ENCODE measurements around the gene PLAC1.

Gene PLAC1

DNA sequence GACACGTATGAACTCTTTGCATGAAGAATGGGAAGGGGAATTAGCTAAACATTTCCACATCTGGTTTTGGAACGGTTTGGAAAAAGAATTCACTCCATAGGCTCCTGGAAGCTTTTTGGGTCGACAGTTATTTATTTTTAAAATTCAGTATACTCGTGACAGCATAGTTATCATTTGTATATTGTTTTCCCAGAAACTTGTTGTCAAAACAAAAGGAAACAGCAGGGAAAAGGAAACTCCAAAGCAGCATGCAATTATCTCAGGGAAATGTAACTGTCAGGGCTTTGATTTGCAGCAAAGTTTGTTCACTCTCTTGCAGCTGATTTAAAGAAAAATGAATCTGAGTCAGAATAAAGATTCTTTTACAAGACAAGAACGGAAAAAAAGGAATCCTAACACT, 86.5 kb downstream of the PLAC1 start:
- no peak for DNase-seq

DNA sequence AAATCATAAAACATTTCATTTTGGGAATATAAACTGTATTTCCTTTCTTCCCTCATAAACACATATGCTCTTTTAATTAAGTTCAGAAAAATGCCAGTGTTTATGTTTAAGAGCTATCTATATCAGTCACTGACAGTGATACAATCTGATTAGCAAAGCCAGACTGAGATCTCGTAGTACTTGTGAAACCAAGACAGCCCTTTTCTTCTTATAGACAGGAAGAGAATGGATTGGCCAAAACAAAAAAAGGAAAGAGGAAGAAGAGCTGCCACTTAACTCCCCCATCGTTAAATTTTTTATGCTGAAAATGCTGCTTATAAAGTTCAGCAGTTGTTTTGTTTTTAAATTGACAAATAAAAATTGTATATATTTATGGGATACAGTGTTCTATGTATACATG, 87.4 kb downstream of the PLAC1 start:
- DNase-seq = no peak

DNA sequence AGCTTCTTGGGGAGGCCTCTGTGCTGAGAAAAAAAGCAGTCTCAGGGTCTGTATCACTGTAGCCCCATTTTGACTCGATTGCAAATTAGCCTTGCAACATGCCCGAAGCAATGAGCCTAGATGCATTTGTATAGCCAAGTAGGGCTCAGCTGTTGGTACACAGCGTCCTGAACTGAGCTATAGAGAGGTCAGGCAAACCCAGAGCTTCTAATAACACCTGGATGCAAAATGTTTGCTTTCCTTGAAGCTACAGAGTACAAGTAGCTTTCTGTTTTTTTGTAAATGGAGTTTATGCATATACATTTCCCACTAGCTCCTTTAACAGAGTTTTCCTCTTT, 87.8 kb downstream of the PLAC1 start:
- DNase-seq = no peak

DNA sequence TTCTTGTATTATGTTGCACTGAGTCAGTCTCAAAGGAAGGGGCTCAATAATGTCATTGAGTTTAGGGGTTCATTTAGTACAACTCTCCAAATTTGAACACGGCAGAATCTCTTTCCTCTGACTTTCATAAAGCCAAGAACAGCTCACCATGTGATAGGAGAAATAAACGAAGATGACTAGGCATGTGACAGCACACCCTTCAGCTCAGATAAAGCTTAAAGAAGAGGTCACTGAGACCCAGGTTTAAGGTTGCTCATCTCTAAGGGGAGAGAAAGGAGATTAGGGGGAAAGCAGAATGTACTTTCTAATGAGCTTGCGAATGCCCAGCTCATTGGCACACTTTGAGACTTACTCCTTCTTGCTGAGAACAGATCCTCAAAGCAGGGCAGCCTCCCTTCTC, 89.0 kb downstream of the PLAC1 start:
- no peak for DNase-seq

DNA sequence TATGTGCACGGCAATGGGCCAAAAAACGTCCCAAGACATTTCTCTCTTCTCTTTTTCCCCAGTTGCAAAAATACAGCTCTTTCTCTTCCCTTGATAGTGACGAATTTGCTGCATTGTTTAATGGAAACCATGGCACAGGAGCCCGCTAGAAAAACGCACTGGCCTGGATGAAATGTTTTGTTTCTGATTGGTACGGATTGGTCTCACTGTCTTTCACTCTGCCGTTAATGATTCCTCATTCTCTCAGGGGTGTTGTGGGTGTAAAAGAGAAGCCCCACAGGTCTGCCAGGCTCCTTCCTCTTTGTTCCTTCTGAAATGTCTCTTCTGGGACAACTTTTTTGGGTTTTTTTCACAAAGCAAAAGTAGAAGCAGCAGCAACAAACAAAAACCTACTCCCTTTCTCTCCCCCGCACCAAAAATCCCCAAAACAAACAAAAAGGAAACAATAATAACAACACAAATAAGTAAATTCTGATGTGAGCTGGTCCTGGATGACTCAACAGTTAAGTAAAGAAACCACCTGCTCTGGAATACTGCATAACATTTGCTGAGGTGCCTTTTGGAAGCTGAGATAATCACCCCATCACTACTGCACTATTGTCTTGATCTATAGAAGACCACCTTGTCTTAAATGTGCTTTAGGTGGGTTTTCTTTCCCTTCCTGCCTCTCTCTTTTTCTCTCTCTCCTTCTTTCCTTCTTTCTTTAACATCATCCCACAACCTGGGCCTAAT, 89.8 kb downstream of the PLAC1 start:
- DNase-seq = no peak

DNA sequence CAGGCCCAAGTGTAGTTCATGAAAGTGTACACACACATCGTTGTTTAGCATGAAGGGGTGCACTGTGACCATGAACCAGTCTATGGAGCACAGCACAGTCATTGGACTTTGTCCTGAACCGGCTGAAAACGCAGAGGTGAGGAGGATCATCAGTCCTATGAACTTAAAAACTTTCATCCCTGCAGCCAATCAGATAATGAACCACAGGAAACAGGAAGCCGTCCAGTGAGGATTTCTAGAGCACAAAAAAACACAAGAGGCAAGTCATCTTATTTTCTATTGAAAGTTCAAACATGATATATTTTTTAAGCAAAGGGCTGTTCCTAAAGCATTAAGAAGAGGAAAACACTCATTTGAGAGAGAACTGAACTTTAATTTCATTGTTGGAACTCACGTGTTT, 91.8 kb downstream of the PLAC1 start:
- no peak for DNase-seq

DNA sequence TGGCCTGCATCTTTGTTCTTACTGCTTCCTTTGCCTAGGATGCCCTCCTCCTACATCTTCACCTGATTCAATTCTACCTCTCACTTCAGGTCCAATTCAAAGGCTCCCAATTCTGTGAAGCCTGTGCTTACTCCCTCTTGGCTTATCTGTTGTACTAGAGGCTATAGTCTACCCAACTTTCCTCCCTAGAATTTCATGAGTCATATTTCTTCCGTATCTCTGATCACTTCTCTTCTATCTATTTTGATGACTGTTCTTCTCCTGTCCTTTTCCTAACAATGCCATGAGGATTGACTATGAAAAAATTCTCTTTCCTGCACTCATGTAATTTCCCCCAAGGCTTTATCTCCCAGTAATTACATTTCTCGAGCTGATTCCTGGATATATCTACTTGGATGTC, 96.3 kb downstream of the PLAC1 start:
- no peak for DNase-seq

DNA sequence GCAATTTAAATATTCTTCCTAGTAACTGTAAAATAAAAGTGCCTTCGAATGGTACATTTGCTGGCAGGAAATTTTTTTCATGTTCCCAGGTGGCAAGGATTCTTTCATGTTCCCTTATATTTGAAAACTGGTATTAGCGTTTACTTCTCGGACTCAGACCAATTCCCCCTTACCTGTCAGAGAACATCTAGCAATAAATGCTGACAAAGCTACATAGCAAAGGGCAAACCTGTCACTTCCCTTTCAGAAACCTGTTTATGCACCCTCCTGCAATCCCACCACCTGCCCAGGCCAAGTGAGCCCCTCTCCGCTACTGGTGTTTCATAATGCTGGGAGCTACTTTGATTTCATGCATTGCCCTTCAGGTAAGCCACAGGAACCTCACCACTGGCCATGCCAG, 100.1 kb downstream of the PLAC1 start:
- no peak for DNase-seq

DNA sequence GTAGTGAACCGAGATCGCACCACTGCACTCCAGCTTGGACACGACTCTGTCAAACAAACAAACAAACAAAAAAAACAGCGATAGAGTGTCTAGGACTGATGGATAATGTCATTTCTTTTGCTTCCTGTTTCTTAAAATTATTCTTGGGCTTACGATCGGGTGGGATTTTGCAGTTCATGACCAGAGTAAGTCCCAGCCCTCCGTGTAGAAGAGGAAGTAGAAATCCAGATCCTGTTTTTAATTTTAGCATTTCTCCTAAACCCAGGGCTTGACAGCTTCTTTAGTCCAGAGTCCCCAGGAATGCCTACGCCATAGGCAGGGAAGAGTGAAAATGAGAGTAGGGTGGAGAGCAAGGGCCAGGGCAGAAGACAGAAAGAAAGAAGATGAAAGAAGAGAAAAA, 104.0 kb downstream of the PLAC1 start:
- no peak for DNase-seq

DNA sequence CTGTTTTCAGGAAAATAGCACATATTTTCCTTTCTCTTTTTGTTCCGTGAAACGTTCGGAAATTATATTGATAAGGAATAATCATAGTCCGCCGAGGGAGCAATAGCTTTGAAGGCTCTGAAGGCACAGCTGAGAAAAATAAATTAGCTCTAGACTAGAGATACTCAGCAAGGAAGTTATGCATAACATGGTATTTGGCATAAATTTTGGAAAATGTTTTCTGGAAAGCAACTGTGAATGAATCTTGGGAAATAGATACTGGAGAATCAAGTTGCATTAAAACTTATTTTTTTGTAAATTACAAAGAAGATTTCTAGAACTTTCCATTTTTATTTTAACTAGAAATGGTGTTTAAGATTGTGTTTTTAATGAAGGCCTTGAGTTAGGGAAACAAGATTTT, 105.9 kb downstream of the PLAC1 start:
- no peak for DNase-seq

DNA sequence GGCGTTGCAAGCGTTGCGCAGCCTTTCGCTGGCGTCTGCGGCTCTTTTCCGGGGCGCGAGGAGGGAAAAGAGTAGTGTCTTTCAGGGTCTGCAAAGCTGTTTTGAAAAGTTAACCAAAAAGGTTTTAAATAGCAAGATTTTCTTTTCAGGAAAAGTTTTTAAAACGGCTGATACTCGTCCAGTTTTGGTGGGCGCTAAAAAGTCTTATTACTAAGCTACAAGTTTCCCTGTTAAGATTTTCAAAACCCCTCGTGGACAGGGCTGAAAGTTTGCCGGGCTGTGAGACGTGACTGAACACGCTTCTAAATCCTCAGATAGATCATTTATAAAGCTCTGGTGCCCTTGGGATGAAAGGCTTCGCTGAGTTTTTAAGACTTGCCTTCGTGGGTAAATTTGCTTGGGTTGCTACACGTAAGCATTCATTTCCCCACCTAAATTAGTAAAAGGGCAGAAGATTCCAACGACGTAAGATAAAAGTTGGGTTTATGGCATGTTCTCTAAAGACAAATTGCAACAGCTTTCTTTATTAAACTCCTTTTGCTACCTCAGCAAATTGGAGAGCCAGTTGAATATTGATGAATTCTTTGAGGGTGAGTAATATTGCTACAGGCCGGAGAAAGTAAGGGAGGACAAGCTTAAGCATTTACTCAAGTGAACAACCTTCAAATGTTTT, 106.8 kb downstream of the PLAC1 start:
- no peak for DNase-seq

DNA sequence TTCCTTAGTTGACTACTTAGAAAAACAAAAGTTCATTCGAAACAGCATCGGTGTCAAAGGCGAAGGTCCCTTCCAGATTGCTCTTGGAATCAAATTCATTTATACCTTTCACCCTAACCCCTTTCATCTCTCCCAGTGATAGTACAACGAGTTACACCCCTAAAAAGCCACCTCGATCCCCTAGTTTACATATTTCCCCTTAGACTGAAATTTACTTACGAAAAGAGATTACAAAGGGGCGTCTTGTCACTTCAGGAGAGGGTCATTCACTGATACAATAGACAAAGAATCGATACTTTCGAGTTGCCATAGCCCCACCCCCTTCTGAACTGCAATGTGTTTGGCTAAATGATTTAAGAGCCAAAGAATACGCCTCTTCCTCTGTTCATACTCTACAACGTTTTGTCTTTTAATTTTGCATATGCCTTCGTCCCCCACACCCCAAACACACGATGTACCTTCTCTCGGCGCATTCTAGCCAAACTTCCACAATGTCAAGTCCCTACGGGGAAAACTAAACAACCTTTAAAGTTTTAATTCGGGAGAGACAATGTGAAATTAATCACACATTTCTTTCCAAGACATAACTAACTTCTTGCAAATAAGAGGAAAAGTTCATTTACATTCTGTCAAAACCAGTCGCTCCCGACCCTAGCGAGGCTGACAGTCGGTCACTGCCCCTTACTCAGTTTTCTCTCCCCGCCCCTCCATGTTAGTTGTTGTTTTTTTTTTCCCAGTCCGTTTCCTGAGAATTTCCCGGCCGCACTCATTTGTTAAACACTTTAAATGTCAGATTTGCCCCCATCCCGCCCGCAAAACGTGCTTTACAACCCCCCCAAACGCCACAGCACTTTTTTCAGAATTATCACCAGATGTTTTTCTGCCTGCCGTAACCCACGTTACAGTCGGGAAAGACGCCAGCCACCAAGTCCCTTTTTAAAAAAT, 109.7 kb downstream of the PLAC1 start:
- peak; percentile 1 for DNase-seq

DNA sequence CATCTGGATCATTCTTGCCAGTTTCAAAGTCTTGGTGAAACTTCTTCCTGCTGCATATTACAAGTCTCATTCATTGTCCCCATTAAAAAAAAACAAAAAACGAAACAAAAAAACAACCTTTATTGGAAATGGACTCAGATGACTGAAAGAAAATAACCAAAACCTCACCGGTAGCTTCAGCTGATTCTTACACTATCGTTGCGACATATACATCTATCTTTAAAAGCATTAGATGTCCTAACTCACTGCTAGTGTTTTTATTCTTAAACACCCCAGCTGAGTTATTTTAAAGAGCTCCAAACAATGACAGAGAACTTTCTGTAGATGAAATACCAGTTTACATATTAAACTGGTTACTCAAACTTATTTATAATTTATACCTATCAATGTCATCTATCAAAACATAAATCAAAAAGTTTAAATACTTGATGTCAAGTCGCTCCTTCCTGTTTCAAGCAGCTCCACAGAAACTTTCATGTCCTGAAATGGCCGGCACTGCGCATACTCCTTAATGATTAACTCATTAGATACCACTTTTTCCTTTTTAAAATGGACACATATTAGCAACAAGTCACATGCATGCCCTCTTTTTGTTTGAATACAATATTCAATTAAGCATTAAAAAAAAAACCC, 111.1 kb downstream of the PLAC1 start:
- no peak for DNase-seq

DNA sequence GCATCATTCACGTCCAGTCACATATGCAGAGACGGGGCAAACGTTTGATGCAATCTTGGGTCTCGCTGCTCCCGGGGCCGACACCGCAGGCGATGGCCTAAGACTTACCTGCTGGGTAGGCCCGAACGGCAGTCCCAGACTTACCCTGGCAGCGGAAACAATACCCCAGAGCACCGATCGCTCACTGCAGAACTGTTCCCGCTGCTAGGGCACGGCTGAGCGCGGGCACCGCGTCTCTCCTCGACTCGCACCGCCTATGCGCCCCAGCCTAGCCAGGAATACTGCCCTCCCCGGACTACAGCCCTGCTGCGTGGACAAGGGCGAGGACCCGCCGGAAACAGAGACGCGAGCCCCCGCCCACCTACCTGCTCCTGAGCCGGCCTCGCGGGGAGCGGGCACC, 112.1 kb downstream of the PLAC1 start:
- no peak for DNase-seq

DNA sequence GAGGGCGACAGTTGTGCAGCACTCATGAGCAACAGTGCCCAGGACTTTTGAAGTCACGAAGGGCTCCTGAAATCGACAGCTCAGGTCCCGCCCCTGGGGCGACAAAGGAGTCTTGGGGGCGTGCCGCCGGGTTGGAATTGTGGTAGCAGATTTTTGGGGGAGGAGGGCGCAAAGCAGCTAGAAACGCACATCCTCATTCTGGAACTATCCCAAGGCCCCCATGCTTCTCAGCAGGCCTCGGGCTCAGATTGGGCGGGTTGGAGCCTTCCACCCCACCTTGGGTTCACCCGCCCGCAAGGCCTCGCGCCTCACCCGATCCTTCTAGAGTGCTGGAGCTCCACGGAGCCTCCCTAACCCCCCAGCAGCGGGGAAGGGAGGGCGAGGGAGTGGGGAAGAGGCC, 112.8 kb downstream of the PLAC1 start:
- DNase-seq = no peak

DNA sequence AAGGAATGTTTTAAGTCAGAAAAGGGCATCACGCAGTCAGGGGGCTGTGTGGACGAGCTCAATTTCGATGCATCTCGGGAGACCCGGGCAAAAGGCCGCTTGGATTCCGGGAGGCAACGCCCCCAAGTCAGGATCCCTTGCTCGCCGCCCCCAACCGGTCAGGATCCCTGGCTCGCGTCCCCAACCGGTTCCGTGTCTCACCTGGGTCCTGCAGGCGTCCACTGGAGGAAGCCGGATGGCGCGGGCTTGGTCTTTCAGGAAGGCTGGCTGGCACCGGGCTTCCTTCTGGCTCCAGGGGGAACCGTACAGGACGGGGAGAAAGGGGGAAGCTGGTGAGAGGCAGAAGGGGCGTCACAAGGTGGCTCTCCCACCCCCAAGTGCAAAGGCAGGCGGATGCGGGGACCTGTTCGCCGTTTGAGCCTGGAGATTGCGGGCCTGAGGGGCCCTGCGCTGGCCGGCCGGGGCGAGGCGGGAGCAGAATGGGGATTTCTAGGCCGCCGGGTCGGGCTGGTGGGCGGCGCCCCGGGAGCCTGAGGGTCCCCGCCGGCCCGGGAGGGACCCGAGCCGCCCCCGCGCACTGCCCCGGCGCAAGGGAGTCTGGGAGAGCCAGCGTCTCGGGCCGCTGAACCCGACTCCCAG, 113.6 kb downstream of the PLAC1 start:
- peak; percentile 34 for DNase-seq

DNA sequence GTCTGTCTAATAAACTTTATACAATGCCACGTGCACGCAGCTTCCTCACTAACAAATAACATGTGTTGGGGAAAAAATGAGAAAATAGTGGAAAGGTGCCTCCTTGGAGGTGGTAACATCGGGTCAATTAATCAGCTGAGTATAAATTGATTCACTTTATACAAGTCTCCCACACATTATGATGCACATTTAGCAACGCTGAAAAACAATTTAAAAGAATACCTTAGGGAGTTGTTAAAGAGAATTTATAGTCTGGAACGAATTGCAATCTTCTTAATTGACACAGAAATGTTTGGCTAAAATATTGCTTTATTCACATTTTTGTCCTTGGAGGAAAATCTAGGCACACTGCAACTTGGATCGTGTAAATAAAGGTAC, 114.1 kb downstream of the PLAC1 start:
- DNase-seq = no peak

DNA sequence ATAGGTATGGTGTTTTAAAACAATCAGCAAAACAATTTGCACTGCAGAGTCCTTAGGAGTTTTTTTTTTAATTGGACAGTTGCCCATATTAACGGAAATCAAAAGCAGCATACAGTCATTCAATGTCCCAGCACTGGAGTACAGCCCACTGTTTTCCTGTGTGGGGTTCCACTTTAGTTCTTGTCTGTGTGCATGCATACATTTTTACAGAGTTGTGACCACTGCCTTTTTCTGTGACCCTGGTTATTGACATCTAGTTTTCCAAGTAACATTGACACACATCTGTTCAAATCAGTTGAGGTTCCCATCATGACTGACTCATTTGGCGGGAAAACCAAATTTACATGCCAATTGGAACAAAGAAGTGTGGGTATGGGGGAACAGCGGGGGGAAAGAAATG, 115.0 kb downstream of the PLAC1 start:
- no peak for DNase-seq

DNA sequence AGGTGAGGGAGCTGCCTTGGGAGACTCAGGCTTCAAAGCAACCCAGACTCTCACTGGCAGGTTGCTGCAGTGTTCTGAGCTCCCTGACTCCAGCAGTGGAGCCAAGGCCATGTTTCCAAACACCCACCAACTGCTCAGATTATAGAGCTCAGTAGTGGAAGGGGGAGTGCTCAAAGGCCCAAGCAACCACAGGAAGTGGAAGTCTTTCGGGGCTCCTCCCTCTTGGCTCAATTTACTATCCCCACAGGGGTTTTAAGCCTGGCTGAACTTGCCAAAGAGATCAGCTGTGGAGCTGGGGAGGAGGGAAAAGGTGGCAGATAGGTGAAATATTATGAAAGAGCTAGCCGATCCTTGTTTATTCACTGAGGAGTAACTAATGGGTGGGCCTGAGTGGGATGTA, 115.8 kb downstream of the PLAC1 start:
- peak; percentile 10 for DNase-seq

DNA sequence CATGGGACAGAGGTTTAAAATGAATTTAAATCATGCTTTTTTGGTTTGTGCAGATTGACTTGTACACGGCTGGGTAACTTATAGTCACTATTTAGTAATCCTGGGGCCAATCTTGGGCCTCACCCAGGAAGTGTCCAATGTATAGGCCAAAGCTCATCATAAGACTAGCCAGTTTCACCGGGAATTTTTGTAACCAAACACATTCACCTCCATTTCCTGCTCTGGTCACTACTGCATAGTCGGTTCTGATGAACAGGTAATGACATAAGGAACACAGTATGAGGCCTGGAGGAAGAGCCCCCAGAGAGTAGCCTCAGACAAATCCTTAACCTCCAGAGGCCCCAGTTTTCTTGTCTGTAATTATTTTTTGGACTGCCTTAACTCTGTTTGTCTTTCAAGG, 116.4 kb downstream of the PLAC1 start:
- DNase-seq = no peak

DNA sequence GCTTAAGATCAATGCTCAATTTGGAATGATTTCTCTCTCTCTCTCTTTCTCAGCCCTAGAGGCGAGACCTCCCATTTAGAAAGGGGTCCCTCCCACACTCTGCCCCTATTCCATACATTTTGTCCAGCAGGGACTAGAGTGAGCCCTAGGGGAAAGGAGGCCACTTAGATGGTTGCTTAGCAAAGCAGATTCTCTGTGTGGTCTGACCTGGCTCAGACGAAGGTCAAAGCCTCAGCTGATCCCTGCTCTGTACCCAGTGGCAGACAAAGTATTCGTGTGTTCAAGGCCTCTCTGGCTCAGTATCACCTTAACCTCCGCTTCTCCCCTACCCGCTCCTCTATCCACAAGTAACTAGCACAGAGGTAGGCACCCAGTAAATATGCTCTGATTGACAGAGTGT, 120.0 kb downstream of the PLAC1 start:
- no peak for DNase-seq

DNA sequence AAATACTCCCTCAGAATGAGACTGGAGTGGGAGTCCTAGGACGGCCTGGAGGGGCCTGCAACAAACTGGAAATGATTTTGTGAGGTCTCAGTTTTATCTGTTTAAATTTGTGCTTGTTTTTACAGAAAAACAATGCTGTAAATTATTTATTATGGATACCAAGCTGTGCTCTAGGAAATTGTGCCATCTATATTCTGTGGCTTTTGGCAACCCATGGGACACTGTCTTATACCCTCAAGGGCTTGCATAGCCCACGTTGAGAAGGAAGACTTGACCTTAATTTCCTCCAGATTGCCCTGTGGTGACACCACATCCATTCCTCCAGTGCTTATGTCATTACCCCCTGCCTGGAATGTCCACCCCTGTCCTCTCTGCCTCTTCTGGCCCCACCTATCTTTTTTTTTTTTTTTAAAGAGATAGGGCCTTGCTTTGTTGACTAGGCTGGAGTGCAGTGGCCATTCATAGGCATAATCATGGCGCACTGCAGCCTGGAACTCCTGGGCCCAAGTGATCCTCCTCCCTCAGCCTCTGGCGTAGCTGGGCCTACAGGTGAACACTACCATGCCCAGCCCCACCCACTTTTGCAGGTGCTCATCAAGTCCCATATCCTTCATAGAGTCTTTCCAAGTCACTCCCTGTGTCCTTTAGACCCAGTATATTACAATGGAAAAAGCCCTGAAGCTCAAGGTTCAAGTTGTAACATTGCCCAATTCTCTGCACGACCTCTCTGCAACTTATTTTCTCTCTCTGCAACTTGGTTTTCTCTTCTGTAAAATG, 120.9 kb downstream of the PLAC1 start:
- DNase-seq = no peak
